GM20000 (cell line): ENCODE data around the gene TDG.

Experiments
- DNase-seq: peaks from one replicate; pipeline ENCODE4 v3.0.0; 2012; ENCODE audit warnings: low spot score
- TF ChIP-seq, protein P1 (sequence below): IDR thresholded peaks from 2 replicates; pipeline ENCODE4 v1.5.1; 2012; ENCODE audit warnings: mild to moderate bottlenecking, control low read depth; ENCODE audit errors: extremely low read depth, missing control alignments

The TDG gene

DNA sequence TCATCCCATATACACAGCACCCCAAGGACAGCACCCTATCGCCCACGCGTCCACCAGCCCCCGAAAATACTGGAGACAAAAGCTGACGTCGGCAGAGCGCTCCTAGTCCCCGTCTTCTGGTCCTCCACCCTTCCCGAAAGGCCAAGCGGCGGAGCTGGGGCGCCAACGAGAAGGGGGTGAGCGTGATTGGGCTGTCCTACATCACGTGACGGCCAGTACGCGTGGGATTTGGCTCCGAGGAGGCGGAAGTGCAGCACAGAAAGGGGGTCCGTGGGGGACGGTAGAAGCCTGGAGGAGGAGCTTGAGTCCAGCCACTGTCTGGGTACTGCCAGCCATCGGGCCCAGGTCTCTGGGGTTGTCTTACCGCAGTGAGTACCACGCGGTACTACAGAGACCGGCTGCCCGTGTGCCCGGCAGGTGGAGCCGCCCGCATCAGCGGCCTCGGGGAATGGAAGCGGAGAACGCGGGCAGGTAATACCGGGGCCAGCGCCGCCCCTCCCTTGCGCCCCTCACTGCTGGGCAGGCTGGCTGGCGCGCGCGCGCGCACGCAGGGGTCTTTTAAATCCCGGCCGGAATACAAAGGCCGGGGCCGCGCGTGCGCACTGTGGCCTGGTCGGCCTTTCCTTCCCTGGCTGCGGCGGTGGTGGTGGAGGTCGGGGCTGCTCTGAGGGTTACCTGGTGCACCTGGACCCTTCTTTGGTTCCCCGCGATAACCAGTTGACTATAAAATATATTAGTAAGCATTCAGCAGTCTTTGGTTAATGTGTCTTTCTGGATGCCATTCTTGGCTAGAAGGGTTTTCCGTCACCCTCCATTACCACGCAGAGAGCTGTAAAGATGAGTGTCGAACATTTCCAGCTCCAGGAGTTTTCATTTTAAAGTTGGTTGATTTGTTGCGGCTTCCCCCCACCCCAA is at the start of gene TDG:
Gene TDG, plus strand, starts transcription at position 283 of the 915 bp plus-strand sequence. Its CDS starts 166 bp downstream, at position 449.
- TF ChIP-seq, protein P1, sequence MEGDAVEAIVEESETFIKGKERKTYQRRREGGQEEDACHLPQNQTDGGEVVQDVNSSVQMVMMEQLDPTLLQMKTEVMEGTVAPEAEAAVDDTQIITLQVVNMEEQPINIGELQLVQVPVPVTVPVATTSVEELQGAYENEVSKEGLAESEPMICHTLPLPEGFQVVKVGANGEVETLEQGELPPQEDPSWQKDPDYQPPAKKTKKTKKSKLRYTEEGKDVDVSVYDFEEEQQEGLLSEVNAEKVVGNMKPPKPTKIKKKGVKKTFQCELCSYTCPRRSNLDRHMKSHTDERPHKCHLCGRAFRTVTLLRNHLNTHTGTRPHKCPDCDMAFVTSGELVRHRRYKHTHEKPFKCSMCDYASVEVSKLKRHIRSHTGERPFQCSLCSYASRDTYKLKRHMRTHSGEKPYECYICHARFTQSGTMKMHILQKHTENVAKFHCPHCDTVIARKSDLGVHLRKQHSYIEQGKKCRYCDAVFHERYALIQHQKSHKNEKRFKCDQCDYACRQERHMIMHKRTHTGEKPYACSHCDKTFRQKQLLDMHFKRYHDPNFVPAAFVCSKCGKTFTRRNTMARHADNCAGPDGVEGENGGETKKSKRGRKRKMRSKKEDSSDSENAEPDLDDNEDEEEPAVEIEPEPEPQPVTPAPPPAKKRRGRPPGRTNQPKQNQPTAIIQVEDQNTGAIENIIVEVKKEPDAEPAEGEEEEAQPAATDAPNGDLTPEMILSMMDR: peak; percentile 1
- peak; percentile 95 for DNase-seq

DNA sequence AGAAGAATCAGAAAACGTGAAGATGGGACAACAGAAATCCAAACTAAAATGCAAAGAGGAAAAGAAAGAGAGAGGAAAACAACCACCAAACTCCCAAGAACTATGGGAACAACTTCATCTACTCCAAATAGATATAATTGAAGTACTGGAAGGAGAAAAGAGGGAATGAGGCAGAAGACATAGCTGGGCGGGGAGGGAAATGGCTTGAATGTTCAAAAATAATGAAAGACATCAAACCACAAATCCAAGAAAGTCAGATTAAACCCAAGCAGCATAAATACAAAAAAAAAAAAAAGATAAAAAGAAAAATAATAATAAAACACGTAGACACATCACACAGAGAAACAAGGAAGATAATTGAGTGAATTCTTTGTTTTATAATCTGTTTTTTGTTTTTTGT is 47.8 kb upstream of the TDG start:
- TF ChIP-seq, protein P1: no peak
- no peak for DNase-seq

DNA sequence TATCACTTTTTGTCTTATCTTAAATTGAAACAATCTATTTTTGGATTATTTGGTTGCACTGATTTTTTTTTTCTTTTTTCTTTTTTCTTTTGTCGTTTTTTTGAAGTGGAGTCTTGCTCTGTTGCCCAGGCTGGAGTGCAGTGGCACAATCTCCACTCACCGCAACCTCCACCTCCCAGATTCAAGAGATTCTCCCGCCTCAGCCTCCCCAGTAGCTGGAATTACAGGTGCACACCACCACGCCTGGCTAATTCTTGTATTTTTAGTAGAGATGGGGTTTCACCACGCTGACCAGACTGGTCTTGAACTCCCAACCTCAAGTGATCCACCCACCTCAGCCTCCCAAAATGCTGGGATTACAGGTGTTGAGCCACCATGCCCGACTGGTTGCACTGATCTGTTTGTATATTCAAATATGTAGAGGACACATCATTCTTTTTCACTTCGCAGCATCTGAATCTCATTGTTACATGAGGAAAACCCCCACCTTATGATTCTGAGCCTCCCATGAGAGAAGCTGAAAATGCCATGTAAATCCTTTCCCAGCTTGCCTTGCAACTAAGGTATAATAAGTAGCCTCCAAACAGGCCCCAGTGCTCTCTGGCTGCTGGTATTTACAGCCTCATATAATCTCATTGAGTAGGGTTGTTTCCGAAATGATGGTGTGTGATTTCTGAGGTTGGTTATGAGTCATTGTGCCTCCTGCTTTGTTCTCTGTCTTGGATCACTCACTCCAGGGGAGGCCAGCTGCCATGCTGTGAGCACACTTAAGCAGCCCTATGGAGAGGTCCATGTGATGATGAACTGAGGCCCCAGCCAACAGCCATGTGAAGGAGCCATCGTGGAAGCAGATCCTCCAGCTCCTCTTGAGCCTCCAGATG is 40.7 kb upstream of the TDG start:
- TF ChIP-seq, protein P1: no peak
- peak; percentile 57 for DNase-seq

DNA sequence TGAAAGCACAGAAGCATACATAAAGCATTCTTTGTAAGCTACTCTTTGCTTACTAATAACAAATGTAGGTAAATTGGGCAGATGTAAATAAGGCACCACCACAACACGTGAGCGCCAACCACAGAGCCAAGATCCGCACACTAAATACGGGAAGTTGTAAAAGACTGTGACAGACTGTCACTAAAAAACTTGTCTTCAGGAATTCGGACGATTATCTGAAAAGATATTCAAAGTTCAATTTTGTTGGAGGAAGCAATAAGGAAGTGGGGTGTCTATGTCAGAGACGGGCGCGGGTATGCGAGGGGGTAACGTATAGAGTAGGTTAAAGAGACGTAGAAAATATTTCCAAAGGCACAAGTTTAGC is 37.0 kb upstream of the TDG start:
- DNase-seq: no peak
- TF ChIP-seq, protein P1: no peak

DNA sequence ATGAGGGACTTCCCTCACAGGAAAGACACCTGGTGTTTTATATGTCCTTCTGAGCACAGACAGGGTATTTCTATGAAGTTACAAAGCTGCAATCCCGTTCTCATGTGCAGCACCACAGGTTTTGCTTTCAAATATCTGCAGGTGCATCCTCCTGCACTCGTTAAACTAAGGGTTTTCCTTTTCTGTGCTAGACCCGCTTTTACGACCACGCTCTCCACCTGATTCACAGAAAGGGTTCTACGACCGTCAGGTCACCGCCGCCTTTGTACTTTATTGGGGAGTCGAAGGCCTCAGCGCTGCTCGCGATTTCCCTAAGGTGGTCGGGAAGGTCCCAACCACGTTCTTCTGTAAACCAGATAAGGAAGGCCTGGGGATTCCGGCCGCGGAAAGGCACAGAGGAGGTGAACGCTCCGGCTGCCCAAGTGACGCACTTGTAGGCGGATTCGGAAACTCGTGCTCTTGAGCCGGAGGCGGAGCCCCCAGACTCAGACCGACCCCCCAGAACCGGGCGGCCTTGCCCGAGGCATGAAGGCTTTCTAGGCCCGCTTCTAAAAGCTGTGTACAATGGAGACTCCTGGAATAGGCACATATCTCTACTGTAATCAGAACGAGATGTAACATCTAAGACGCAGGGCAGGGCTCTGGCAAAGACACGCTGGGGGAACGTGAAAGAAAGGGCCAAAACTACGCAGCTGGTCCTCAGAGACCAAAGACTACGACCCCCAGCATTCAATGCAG is 36.5 kb upstream of the TDG start:
- TF ChIP-seq, protein P1: no peak
- DNase-seq: peak; percentile 78

DNA sequence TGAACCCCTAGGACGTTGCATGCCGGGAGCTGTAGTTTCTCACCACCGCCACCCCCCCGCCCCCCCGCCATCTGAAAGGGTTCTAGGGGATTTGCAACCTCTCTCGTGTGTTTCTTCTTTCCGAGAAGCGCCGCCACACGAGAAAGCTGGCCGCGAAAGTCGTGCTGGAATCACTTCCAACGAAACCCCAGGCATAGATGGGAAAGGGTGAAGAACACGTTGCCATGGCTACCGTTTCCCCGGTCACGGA is 36.0 kb upstream of the TDG start:
- DNase-seq: no peak
- TF ChIP-seq, protein P1: no peak
